ENCODE measurements around the gene OR10A6.

OR10A6 gene

DNA sequence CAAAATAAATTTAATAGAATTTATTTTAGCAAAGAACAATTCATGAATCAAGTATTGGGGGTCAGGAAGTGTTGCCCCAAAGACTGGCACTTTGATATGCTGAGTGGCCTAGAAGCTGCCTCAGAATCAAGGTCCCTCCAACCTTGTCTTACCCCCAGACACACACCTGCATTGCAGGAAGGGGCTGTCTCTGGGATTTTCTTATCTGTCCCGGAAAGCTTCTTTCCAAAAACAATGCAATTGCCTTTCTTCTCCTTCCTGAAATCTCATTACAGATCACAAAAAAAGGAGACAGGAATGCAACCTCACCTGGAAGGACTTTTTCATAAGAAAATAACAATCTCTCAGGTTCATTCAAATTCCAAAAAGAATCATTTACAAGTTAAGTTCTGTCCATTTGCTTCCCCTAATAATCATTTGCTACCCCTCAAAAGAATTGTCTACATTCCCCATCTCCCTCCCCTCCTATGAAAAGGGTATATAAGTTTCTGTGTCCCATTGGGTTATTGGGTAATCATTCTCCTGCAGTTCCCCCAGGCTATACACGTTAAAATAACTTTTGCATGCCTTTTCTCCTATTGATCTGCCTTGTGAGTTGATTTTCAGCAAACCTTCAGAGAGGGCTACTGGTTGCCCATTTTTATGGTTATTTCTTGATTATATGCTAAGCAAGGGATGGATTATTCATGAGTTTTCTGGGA lies 21.3 kb downstream of the OR10A6 start:
- DNase-seq = no peak

DNA sequence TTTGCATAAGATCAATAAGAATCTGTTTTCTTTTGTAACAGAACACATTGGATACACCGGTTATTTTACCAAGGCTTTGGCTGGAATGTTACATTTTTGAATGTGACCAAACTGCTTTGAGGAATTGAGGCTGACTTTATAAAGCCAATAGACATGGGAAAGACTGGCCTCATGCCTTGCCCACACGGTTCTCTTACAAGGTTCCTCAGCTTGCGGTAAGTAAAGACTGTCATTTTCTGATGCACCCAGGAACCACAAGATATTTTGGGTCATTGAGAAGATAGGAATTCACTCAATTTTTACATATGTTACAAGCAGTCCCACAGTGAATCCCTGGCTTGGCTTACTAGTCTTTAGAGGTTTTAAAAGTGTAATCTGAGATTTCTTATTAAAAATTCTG lies 23.9 kb downstream of the OR10A6 start:
- DNase-seq = no peak

DNA sequence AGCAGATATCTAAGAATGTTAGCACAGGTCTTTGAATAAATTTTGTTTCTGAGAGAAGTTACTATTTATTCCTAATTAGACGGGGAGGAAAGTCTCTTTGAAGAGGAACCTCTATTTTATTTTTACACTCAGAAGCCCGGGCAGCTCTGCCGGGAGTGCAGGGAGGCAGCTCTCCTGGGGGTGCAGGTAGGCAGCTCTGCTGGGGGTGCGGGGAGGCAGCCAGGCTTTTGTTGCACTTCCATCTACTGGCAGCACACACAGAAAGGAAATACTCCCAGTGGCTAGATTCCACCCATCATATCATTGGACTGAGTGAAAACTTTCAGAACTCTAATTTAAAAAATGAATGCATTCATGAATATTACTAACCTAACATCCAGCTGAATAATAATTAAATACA lies 24.6 kb downstream of the OR10A6 start:
- DNase-seq = no peak

DNA sequence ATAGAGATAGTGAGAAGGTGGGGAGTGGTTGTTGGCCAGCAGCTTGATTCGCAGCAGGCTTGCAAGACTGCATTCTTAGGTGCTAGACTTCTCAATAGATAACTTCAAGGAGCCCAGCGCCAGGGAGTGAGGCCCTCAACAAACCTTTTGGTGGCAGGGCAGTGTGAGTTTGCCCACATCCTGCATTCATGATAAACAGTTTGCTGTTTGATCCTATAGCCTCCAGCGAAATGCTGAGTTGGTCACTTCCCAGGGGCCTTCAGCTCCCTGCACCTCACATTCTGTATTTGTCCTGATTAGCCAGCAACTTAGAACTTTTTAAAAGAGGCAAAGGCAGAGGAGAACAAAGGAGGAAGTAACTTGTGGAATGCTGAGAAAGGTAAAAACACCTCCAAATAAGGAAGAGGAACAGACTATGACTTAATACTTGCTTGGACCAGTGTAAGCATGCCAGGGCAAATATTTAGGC lies 25.1 kb downstream of the OR10A6 start:
- DNase-seq = no peak

DNA sequence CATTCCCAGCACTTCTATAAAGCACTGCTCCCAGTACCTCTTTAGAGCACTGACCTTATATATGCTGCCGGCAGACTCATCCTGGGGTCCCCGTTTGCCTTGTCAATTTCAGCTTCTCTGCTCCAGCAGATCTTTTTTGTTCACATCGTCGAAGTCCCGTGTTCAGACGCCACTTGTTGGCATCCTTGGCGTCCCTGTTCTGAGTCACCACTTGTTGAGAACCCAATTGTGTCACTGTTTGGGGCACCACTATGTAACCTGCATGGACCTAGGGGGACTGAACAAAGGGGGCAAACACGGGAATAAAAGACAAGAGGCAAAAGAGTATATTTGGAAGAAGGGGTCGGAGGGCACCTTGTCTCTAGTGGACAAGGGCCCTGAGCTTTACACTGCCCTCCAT lies 25.5 kb downstream of the OR10A6 start:
- DNase-seq = no peak

DNA sequence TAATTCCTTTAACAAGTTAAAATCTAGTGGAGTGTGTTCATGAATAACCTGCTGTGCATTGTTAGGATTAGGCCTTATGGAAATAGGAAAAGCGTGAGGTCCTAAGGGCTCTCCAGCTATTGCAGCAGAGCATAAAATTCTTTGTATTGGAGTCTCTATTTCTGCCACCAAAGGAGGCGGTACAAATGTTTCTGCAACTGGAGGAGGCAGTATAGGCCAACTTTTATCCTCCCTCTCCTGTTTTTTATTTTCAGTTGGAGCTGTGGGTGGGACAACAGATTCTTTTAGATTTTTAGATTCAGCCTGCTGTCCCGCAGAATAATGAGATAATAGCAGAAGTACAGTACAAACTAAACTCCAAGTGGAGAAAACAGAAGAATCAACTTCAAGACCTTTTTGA lies 26.2 kb downstream of the OR10A6 start:
- DNase-seq = peak; percentile 39

DNA sequence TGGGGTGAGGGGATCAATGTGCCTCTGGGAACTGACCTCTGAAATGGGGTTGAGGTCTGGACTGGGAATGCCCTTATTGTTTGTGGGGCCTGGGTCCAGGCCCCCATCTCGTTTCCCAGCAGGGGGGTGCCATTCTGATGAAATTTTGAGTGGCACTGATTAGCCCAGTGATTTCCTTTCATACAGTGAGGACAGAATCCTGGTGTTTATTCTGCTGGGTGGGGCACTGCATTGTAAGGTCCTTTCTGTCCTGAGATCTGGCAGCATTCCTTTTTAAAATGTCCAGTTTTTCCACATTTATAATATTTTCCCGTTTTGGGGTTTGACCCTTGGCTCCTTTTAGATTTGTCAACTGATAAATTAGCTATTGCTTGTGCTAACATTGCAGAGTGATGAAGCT lies 27.1 kb downstream of the OR10A6 start:
- no peak for DNase-seq

DNA sequence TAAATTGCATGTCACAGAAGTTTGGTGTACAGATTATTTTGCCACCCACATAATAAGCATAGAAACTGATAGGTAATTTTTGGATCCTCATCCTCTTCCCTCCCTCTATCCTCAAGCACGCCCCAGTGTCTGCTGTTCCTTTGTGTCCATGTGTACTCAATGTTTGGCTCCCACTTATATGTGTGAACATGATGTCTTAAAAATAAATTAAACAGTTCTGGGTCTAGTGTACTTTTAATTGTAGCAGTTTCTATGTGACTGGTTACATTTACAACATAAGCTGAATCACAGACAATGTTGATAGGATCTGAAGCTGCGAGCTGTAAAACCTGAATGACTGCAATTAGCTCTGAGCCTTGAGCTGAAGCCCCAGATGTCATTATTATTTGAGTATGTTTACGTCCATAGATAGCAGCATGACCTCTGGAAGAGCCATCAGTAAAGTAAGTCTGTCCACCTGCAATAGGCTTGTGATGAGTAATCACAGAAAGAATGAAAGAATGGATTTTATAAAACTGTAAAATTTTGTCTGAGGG lies 29.7 kb downstream of the OR10A6 start:
- no peak for DNase-seq

DNA sequence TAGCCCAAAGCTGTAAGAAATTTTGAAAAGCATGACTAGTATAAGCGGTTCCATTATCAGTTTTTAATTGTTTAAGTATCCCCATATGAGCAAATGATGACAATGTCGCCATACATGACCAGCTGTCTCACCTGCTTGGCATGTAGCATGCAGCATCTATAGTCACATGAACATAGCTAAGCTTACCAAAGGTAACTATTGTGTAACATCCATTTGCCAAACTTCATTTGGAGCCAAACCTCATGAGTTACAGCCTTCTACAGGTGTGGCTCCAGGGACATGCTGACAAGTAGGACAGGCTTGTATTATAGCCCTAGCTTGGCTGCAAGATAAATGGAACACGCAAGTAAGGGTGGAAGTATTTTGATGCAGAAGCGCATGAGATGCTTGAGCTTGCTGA lies 30.4 kb downstream of the OR10A6 start:
- DNase-seq = no peak

DNA sequence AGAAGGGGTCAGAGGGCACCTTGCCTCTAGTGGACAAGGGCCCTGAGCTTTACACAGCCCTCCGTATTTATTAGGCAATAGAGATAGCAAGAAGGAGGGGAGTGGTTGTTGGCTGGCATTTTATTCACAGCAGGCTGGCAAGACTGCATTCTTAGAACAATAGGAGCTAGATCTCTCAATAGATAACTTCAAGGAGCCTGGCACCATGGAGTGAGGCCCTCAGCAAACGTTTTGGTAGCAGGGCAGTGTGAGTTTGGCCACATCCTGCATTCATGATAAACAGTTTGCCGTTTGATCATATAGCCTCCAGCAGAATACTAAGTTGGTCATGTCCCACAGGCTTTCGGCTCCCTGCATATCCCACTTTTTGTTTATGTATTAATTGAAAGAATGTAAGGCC lies 31.6 kb downstream of the OR10A6 start:
- DNase-seq = no peak

DNA sequence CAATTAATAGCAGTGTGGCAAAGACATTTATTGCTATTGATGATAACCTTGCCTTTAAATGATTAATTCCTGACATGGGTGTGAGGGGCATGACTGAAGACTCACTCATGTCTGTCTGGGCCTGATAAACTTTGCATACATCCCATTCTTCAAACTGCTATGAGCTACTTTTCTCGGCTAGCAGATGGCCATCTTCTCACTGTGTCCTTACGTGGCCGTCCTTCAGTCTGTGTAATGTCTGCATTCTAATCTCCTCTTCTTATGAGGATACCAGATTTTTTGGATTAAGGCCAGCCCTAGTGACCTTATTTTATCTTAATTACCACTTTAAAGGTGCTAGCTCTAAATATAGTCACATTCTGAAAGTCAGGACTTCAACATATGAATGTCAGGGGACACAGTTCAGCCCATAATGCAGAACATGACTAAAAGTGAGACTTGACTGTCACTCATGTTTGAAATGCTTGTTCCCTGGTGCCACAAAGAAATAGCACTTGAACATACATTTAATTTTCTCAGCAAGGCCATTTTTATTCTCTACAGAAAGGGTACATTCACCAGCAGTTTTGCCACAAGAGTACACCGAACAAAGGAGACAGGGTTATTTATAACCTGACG lies 32.3 kb downstream of the OR10A6 start:
- no peak for DNase-seq

DNA sequence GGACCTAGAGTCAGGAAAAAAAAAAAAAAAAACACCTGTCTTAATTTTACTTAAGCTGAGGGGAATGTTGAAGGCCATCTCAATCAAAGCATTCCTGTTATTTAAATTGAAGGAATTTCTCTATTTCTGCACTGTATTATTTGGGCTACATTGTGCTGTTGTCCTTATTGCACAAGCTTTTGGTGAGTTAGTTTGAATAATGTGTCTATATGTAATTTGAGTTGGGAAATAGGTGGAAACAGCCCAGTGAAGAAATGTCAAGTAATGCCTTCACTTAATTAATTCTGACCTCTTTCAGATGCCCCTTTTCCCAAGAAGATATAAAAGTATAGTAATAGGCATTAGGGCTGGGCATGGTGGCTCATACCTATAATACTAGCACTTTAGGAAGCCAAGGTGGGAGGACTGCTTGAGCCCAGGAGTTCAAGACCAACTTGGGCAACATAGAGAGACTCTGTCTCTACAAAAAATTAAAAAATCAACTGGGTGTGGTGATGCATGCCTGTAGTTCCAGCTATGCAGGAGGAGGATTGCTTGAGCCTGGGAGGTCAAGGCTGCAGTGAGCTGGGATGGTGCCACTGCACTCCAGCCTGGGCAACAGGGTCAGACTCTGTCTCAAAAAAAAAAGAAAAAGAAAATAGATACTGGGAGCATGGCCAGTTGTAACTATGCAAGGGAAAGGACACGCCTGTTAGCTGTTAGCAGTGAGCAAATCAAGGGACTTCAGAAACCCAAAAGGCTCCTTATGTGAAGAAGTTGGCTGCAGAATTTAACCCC lies 34.9 kb downstream of the OR10A6 start:
- no peak for DNase-seq

DNA sequence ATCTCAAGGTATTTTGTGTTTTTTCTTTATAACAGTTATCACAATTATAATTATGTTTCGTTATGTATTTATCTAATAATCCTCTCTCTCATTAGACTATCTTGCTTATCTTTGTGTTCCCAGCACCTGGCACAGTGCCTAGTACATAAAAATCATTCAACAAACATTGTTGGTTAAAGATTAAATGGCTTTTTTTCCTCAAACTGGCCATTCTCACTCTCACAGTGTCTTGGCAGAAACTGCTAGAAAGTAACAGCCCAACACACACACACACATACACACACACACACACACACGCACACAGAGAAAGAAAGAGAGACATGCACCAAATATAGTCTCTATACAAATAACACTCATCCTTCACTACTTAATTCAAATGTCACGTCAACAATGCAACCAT lies 36.8 kb downstream of the OR10A6 start:
- no peak for DNase-seq

DNA sequence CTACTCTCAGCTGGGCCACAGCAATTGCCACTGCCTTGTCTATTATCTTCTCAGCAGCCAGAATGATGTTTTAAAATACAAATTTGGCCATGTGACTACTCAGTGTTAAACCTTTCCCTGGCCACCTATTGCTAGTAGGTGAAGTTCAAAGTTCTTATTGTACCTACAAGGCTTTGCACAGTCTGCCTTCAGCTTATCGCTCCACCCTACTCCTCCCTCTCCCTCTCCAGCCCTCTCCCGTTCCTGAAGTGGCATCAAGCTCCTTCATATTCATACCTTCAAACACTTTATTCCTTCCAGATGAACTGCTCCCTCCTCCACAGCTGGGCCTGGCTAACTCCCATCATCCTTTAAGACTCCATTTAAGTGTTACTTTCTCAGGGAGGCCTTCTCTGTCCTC lies 37.3 kb downstream of the OR10A6 start:
- DNase-seq = no peak

DNA sequence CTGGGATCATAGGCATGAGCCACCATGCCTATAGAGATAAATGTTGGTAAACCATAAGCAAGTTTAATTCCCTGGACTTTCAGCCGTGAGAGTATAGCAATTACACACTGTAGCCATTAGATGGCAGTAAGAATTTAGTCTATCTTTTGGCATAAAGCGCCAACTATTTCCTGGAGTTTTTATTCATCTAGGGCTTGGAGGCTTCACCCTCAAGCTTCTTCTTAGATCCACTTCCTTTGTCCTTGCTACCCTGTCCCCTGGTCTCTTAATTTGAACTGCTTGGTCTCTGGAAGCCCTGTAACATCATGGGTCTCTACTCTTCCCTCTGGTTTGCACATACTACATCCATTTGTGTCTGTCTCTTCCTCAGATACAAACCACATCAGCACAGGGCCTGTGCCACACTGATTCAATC lies 38.2 kb downstream of the OR10A6 start:
- peak; percentile 41 for DNase-seq

DNA sequence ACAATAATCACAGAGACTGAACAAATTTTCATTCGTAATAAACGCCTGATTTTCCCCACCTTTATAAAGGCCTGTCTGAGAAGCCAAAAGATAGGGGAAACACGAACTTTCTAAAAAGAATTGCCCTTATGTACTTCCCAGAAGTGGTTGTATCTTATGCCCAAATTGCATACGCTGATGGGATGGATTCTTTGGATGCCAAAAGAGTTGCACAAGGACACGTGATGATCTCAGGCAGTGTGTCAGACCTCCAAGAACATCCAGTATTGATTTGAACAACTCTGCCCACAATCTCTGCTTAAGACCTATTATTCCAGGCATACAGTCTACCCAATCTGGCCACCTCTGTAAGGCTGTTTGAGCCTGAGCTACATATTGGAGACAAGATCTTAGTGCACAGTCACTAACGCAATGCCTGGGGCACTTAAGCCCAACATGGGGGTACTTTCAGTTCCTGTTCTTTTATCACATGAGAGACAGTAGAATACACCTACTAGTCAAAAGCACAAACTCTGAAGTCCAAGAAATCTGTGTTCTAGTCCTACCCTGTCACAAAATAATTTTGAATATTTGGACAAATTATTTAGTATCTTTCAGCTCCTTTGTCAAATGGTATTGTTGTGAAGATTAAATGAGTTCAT lies 38.9 kb downstream of the OR10A6 start:
- peak; percentile 58 for DNase-seq

DNA sequence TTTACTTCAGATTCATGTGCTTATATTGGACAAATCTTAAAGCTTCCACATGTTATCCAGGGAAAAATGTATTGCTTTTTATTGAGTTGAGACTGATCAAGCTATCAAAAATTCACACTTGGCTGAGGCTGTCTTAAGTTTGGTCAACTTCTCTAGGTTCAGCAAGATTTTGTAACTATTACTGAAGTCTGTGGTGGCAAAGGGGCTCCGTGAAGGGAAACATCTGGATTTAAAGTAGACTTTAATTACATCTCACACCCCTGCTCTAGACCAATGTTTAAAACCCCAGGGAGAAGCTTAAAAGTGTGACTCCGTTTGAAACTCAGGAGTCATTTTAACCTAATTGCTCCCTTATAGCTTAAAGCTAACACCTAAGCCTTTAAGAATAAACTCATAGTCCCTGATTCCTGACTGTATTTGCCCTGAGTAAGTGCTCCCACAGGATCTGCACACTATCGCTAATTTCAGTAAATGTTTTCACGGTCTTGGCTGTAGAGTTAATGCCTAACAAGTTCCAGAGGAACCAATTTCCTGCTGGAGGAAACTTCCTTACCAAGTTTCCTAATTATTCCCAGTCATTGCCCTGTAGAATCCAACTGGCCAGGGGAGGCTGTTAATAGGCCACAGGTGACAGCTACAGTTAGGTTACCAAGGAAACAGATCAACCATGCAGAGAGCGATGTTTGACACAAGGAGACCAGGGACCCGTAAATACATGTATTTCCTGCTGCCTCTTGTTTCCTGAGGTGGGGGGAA lies 40.5 kb downstream of the OR10A6 start:
- DNase-seq = no peak

DNA sequence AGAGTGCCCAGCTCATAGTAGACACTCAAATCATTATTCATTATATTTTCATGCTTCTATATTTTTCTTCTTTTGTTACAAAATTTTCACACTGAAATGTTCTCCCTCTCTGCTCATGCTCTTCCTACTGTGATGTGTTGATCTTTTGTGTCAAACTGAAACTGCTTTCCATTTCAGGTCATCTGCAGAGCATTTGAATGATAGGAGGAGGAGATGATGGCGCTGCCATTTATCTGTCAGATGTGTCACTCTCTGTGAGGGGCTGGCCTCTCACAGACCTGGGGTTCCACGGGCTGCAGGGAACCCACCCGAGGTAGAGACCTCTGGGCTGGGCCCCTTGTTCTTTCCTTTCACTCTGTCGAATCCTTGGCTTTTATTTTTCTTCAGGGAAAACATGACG lies 41.1 kb downstream of the OR10A6 start:
- no peak for DNase-seq

DNA sequence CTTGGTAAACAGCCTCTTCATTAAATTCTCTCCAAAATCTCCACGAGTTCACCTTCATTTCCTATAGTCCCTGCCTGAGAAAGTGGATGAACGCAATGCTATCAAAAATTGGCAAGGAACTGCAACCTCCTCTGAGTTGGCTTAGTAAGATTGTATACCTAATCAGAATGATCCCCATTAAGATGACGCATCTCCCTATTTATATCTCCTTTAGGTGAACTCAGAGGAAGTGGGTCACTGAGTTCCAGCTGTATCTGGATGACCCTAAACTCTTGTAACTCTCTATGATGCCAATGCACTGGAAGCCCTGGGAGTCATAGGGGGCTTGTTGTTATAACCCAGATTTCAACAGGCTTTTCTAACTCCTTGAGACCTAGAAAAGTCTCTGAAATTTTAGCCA lies 48.2 kb downstream of the OR10A6 start:
- no peak for DNase-seq

All from amniotic stem cell (primary cell).